Mononuclear cell (primary cell): ENCODE data around the gene ILDR1. TPM values are rescaled to one million over a fixed set of nuclear protein-coding genes. Genes with fewer than 3 reads are reported as not detected.

Experiments
- H3K27me3 ChIP-seq: 2 replicates; pipeline ENCODE4 v1.6.0; 2011; ENCODE audit warnings: low read length, control low read depth; ENCODE audit not compliant: insufficient read depth
- H3K4me1 ChIP-seq: 2 replicates; pipeline ENCODE4 v1.5.1; 2011; ENCODE audit warnings: mild to moderate bottlenecking, low read length, control low read depth; ENCODE audit not compliant: insufficient read depth
- H3K4me3 ChIP-seq: 2 replicates; pipeline ENCODE4 v1.5.1; 2011; ENCODE audit warnings: mild to moderate bottlenecking, low read length, moderate library complexity
- H3K9me3 ChIP-seq: 2 replicates; pipeline ENCODE4 v1.5.1; 2011; ENCODE audit warnings: low read depth, mild to moderate bottlenecking, control low read depth, low read length
- total RNA-seq: library from RNA; depleted of rRNA; stranded (reverse); fragments of >200 nt; gene quantifications from one replicate; pipeline ENCODE4 v1.2.3, GENCODE V29; 2012

The ILDR1 gene
- total RNA-seq, 1 donor, result 0.21 TPM

DNA sequence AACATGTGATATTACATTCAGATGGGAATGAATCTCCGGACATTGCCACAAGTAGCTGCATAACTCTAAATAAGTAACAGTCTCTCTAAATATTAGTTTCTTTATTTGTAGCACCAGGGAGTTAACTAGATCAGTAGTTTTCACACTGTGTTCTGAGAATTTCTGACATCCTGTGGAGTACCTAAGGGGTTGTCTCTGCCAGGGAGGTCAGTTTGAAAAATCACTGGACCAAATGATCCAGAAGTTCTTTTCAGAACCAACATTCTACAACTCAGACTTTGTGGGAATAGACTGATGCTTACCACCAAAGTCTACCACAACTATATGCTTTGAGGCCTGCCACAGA, 9.0 kb upstream of the ILDR1 start:
- Histone ChIP-seq H3K9me3 (no peaks in the 10 kb centered on the region), H3K27me3 (no peaks in the 10 kb centered on the region), H3K4me1 (peaks cover 7% of the 10 kb centered on the region), H3K4me3 (no peak overlapping the region)

GRCh38 chr3:122030381-122031122, 8.5 kb upstream of the ILDR1 start:
- Histone ChIP-seq H3K4me3 (no peak overlapping the region), H3K27me3 (no peaks in the 10 kb centered on the region), H3K4me1 (peaks cover 7% of the 10 kb centered on the region), H3K9me3 (no peaks in the 10 kb centered on the region)

DNA sequence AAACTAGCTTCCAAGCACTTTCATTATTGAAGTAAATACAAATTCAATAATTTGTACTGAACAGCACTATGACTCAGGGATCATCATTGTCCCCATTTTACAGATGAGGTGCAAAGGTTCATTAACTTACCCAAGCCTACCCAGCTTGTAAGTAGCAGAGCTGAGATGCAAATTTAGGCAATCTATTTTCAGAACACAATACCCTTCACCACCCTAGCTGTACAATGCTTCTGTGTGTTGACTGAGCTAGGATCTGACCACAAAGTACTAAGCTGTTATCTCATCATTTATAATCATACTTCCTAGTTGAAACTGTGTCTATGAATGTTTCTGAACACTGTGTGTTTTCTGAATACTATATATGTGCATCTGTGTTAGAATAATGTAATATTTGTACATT, 3.2 kb upstream of the ILDR1 start:
- no peaks in the 10 kb centered on the region for H3K27me3 ChIP-seq
- peaks cover 13% of the 10 kb centered on the region for H3K4me1 ChIP-seq
- no peak overlapping the region for H3K4me3 ChIP-seq
- no peaks in the 10 kb centered on the region for H3K9me3 ChIP-seq

- Histone ChIP-seq H3K9me3 (no peaks in the 10 kb centered on the region), H3K4me1 (peaks cover 11% of the 10 kb centered on the region), H3K4me3 (no peak overlapping the region), H3K27me3 (no peaks in the 10 kb centered on the region)
Measured at GRCh38 chr3:122024800-122025199, 2.8 kb upstream of the ILDR1 start.

DNA sequence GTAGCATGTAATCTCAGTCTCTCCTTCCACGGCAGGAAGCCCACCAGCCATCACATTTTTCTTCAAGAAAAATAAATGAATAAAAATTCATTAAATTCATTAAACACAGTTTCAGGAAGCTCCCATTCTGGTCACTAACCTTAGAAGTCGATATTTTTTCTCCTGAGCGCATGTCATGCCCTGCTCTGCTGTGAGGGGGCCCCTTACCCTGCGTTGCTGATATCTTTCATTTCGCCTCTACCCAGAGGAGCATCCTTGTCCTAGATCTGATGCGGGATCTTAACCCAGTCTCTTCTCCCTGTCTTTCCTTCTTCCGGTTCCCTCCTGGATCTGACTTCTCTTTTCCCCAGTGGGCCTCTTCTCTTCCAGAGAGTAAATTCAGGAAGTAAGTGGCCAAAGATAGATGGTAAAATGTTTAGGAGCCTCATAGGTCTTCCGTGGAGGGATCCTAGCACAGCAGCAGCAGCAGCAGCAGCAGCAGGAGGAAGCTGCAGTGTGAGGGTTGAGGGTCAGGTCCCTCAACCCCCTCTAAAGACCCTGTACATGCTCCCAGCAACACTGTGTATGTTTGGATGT, 1.4 kb upstream of the ILDR1 start:
- H3K4me3 ChIP-seq, result no peak overlapping the region
- H3K27me3 ChIP-seq, result no peaks in the 10 kb centered on the region

DNA sequence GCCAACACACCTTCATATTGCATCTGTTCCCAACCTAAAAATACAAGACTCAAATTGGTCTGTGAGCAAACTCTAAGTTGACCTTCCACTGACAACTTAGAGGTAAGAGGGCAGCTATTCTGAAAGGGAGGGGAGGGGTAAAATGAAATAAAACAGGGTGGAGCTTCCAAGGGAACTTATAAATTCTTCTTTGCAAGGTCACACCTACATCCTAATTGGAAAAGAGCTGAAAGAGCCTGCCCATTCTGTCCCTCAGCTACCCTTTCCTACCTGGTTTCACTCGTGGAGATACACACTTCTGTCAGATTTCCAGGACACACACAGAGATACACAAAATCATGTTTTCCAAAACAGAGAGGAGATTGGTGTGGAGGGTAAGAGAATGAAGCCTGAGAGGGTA, 1.0 kb downstream of the ILDR1 start:
- H3K27me3 ChIP-seq, result no peaks in the 10 kb centered on the region
- H3K4me1 ChIP-seq, result peaks cover 11% of the 10 kb centered on the region
- no peak overlapping the region for H3K4me3 ChIP-seq
- H3K9me3 ChIP-seq, result no peaks in the 10 kb centered on the region

More for the DNA sequence above, 1.4 kb upstream of the ILDR1 start:
- peaks cover 11% of the 10 kb centered on the region for H3K4me1 ChIP-seq
- H3K9me3 ChIP-seq, result no peaks in the 10 kb centered on the region

- H3K4me1 ChIP-seq, result peaks cover 11% of the 10 kb centered on the region
- no peaks in the 10 kb centered on the region for H3K27me3 ChIP-seq
- H3K4me3 ChIP-seq, result no peak overlapping the region
- H3K9me3 ChIP-seq, result no peaks in the 10 kb centered on the region
Measured at GRCh38 chr3:122019493-122019892, 2.6 kb downstream of the ILDR1 start.

GRCh38 chr3:122014741-122015140, 7.3 kb downstream of the ILDR1 start:
- H3K4me3 ChIP-seq, result no peak overlapping the region
- no peaks in the 10 kb centered on the region for H3K9me3 ChIP-seq
- H3K27me3 ChIP-seq, result no peaks in the 10 kb centered on the region
- H3K4me1 ChIP-seq, result no peaks in the 10 kb centered on the region

DNA sequence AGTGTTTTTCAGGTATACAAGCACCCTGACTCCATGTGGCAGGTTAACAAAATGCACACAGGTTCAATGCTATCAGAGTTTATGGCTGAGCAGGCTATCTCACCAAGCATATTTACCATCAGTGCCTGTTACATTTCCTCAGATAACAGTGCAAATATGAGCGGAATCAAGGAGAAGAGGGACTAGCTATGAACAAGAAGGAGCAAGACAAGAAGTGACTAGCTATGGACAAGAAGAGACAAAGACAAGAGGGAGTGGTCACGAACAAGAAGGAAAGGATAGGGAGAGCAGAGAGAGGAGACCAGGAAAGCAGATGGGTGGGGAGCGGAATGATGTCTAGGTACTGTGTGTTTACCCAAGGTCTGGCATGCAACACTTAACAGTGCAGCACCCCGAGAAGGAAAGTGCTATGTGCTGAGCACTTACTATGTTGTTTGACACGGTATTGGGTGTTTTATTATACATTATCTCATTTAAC, 8.6 kb downstream of the ILDR1 start:
- no peaks in the 10 kb centered on the region for H3K27me3 ChIP-seq

DNA sequence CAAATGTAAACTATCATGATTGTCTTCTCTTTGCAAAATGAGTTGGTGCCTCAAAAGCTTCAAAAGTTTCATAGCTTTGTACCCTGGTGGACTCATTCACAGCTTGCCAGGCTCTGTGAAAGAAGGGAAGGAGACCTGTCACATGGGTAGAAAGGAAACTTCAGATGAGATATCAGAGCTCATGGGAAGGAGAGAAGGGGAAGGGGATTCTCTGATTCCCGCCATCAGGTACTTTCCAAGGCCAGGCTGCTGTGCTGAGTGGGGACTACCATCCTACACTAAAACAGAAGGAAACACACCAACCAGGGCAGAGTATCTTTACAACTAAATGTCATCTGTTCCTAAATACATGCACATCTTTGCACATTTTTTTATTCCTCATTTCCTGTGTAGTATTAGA, 9.2 kb downstream of the ILDR1 start:
- H3K27me3 ChIP-seq, result no peaks in the 10 kb centered on the region
- H3K9me3 ChIP-seq, result no peaks in the 10 kb centered on the region
- no peak overlapping the region for H3K4me3 ChIP-seq
- no peaks in the 10 kb centered on the region for H3K4me1 ChIP-seq

More for the DNA sequence above, 8.6 kb downstream of the ILDR1 start:
- Histone ChIP-seq H3K9me3 (no peaks in the 10 kb centered on the region), H3K4me1 (no peaks in the 10 kb centered on the region), H3K4me3 (no peak overlapping the region)

DNA sequence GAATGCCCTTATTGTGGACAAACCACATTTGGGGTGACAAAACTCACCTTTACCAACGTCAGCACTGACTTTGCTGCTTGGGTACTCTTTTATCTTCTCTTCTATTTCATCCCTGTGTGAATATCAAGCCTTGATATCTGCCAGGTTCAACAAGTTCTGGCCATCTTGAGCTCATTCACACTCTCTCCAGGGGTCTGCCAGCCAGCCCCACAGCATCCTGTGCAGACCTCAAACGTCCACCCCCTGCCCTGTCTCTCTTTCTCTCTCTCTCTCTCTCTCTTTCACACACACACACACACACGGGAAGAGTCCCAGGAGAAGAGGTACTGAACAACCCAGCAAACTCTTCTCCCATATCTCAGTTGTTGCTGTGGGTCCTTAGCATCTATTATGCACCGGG, 10.7 kb downstream of the ILDR1 start:
- H3K4me3 ChIP-seq, result no peak overlapping the region
- no peaks in the 10 kb centered on the region for H3K4me1 ChIP-seq
- no peaks in the 10 kb centered on the region for H3K9me3 ChIP-seq
- H3K27me3 ChIP-seq, result no peaks in the 10 kb centered on the region

DNA sequence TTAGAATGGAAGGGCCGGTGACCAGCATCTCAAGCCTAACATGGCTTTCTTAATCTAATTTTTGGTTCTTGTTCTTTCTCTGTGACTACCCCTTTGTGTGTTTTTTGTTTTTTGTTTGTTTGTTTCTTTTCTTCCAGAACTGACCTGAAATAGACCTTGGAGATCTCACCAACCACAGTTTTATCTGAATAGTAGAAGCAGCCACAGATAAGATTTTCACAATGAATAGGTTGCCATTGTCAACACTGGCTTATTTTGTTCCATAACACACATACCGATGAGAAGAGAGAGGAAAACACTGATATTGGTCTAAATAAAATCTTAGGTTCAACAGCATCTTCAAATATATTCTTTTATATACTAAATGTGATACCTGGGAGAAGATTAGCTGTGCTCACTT, 11.5 kb downstream of the ILDR1 start:
- Histone ChIP-seq H3K4me3 (no peak overlapping the region), H3K9me3 (no peaks in the 10 kb centered on the region), H3K27me3 (no peaks in the 10 kb centered on the region), H3K4me1 (peaks cover under 1% of the 10 kb centered on the region)

- no peaks in the 10 kb centered on the region for H3K9me3 ChIP-seq
- H3K4me1 ChIP-seq, result peaks cover 22% of the 10 kb centered on the region
- H3K4me3 ChIP-seq, result no peak overlapping the region
- H3K27me3 ChIP-seq, result no peaks in the 10 kb centered on the region
Measured at GRCh38 chr3:122008166-122008565, 13.9 kb downstream of the ILDR1 start.

GRCh38 chr3:122006267-122006666, 15.8 kb downstream of the ILDR1 start:
- Histone ChIP-seq H3K9me3 (no peaks in the 10 kb centered on the region), H3K27me3 (no peaks in the 10 kb centered on the region), H3K4me1 (peaks cover 36% of the 10 kb centered on the region), H3K4me3 (no peak overlapping the region)

DNA sequence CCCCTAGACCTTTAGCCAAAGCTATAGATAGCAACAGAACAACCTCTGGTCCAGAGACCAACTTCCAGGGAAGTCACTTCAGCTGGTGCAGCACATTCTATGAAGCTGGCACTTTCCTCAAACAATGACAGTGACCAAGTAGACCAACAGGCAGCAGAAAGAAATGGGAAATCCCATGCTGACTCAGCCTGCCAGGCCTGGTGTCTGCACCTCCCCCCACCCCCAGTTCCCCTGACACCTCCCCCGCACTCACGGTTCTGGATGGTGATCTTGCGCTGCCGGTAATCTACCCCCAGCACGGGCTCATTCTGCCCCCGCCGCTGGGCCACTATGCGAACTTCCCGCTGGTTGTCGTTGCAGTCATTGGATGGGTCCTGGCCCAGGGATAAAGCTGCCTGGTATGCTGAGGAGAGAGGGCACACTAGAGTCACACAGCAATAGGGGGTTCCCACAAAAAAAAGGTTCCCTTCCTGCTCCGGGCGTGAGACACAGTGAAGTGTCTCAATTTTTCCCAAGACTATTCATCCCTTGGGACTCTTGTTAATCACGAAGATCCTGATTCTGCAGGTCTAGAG, 17.0 kb downstream of the ILDR1 start:
- H3K4me3 ChIP-seq, result no peak overlapping the region
- H3K27me3 ChIP-seq, result no peaks in the 10 kb centered on the region
- H3K4me1 ChIP-seq, result peaks cover 36% of the 10 kb centered on the region
- no peaks in the 10 kb centered on the region for H3K9me3 ChIP-seq

DNA sequence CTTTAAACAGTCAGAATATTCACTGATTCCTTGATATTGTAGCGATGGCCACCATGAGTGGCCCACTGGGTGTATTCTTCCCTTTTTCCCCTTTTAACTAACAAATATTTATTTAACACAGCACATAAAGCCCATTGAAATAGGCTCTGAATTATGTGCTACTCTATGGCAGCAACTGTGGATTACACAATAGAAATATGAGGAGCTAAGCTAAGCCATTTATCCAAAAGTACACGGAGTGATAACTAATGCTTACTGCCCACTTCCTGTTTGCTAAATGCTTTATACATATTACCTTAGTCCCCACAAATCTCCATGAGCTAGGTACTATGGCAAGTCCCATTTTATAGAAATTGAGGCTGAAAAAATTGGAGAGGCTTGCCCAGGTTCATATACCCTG, 17.9 kb downstream of the ILDR1 start:
- no peak overlapping the region for H3K4me3 ChIP-seq
- H3K9me3 ChIP-seq, result no peaks in the 10 kb centered on the region

More for the DNA sequence above, 17.9 kb downstream of the ILDR1 start:
- Histone ChIP-seq H3K4me1 (peaks cover 40% of the 10 kb centered on the region), H3K27me3 (no peaks in the 10 kb centered on the region)
